Heart left ventricle (tissue), 16 donors: ENCODE measurements around the gene TNNI3. TPM values are rescaled to one million over a fixed set of nuclear protein-coding genes. Genes with fewer than 3 reads are reported as not detected.
A peak's percentile ranks its signal among the peaks of the same experiment; 100 is the strongest.

Experiments
- ATAC-seq, 4 donors: fragments of 200-7000 bp; cut with Tn5 transposase; one replicate each; pipeline ENCODE4 v1.9.1; 2020 to 2022; ENCODE audit warnings: moderate library complexity in 4 of 4, mild to moderate bottlenecking in 3 of 4, moderate number of reproducible peaks in 1 of 4
- DNase-seq, 5 donors: peaks; one replicate each; pipeline ENCODE4 v3.0.0-alpha.2; 2020
- H3K27ac ChIP-seq, 12 donors: fragments of 200-600 bp; sonication (generic) in 4 of 12; one replicate each; pipeline versions ENCODE4 v1.5.0 to v1.8.0; 2016 to 2022; ENCODE audit warnings: mild to moderate bottlenecking in 2 of 12
- H3K27me3 ChIP-seq, 9 donors: fragments of 200-600 bp; sonication (generic) in 2 of 9; one replicate each; pipeline versions ENCODE4 v1.5.1 to v1.8.0; 2016 to 2022; ENCODE audit warnings: mild to moderate bottlenecking in 3 of 9
- H3K36me3 ChIP-seq, 9 donors: fragments of 200-600 bp; sonication (generic) in 2 of 9; one replicate each; pipeline versions ENCODE4 v1.5.0 to v1.8.0; 2018 to 2022; ENCODE audit warnings: mild to moderate bottlenecking in 2 of 9
- H3K4me1 ChIP-seq, 12 donors: fragments of 200-600 bp; sonication (generic) in 4 of 12; one replicate each; pipeline versions ENCODE4 v1.5.0 to v1.8.0; 2016 to 2022; ENCODE audit warnings: mild to moderate bottlenecking in 3 of 12
- H3K4me3 ChIP-seq, 12 donors: fragments of 200-600 bp; sonication (generic) in 4 of 12; one replicate each; pipeline versions ENCODE4 v1.5.0 to v1.8.0; 2017 to 2022; ENCODE audit warnings: mild to moderate bottlenecking in 9 of 12, moderate library complexity in 4 of 12
- H3K9me3 ChIP-seq, 12 donors: fragments of 200-600 bp; sonication (generic) in 4 of 12; one replicate each; pipeline versions ENCODE4 v1.5.0 to v1.8.0; 2016 to 2022; ENCODE audit warnings: mild to moderate bottlenecking in 1 of 12
- POLR2A ChIP-seq, 2 donors: fragments of 450-650 bp; IDR thresholded peaks; one replicate each; pipeline ENCODE4 v1.6.1; 2017; ENCODE audit warnings: antibody characterized with exemption in 2 of 2, mild to moderate bottlenecking in 2 of 2, moderate library complexity in 2 of 2
- WGBS, 4 donors: extraction: QIAGEN DNeasy Blood & Tissue Kit in 2 of 4; methylation state at CpG; one replicate each; pipeline versions ENCODE4 v1.1.5 to v1.1.7; 2013 to 2018; 5-methylcytosine and 5-hydroxymethylcytosine counted together
- intact Hi-C, 10 donors: fragments of 100-400 bp; cut with DNase I; formaldehyde crosslinking; loops; one replicate each; pipeline versions ENCODE4 v1.11.1 to v1.14.2; 2022
- polyA plus RNA-seq, 2 donors: library from polyadenylated mRNA; stranded (reverse); fragments of 200-250 nt; gene quantifications; one replicate each; pipeline ENCODE4 v1.2.3, GENCODE V29; 2013
- total RNA-seq, 9 donors: library from RNA; depleted of rRNA in 2 of 9; stranded (reverse); fragments of >200 nt in 2 of 9; fragmentation: NEBNext Ultra II Directional in 3 of 9; extraction: Animal tissue kit (Norgen Biotek cat#: 25700) in 3 of 9; gene quantifications; one replicate each; pipeline versions ENCODE4 v1.1.0 to v1.2.4, GENCODE V29; 2016 to 2023
- TF ChIP-seq, protein P1 (sequence below), 12 donors: fragments of 200-600 bp; sonication (generic) in 4 of 12; IDR thresholded peaks; one replicate each; pipeline versions ENCODE4 v1.5.0 to v1.8.0; 2018 to 2022; ENCODE audit warnings: antibody characterized with exemption in 12 of 12, mild to moderate bottlenecking in 5 of 12
- donor health status: ischemic (EF 13 %, LVEDD 7.1; RV severe dilation, severe dysfunction).
- donor health status: healthy with polysubstance abuse.
- donor health status: DM: no; HTN: yes; CAD: no.
- donor health status: DM: no; HTN: no; CAD: no.
- donor health status: ischemic (EF 25% LVEDD 6.9; RV normal size, moderate dysfunction).
- donor health status: ischemic (EF 25% LVEDD 5.7; RV mildly dilated, moderate dysfunction).
- donor health status: healthy.
- donor health status: DM: yes; HTN: yes; CAD: no.
- donor health status: ischemic (EF 35%, LVEDD 5.7; RV mildly dilated, moderate dysfunction).
- donor health status: nonischemic (EF 11% LVEDD 7.7; RV severe dilation, severe dysfunction).
- donor health status: DM: yes; HTN: yes; CAD: no.
- donor health status: PGD.
- donor health status: ischemic (EF 29% LVEDD 5.4; RV normal size, mild dysfunction).
- donor health status: nonischemic (EF 23%, LVEDD 6.1; RV moderate dilation, normal function).

Gene TNNI3
- total and polyA plus RNA-seq, 11 donors = 1,912 to 34,502 (median 9,662) TPM

DNA sequence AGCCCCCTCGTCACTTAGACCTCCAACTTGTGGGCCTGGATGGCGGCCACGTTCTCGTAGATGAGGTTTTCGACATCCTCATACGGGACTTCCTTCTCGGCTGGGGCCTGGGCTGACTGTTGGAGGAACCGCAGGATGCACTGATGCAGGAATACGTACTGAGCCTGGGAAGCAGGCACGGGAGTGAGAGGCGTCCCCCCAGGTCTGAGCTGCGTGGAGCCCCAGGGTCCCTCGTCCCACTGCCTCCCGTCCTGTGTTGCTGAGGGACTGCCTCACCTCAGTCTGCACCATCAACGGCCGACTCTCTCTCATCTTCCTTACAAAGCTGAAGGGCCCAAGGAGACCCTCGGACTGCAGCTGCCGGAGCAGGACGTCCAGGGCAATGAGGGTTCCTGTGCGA is 24.2 kb upstream of the TNNI3 start:
- no peak overlapping the region for H3K4me3 ChIP-seq
- no peak for TF ChIP-seq POLR2A (IDR thresholded peaks at IDR 0.05)
- TF ChIP-seq, protein P1, sequence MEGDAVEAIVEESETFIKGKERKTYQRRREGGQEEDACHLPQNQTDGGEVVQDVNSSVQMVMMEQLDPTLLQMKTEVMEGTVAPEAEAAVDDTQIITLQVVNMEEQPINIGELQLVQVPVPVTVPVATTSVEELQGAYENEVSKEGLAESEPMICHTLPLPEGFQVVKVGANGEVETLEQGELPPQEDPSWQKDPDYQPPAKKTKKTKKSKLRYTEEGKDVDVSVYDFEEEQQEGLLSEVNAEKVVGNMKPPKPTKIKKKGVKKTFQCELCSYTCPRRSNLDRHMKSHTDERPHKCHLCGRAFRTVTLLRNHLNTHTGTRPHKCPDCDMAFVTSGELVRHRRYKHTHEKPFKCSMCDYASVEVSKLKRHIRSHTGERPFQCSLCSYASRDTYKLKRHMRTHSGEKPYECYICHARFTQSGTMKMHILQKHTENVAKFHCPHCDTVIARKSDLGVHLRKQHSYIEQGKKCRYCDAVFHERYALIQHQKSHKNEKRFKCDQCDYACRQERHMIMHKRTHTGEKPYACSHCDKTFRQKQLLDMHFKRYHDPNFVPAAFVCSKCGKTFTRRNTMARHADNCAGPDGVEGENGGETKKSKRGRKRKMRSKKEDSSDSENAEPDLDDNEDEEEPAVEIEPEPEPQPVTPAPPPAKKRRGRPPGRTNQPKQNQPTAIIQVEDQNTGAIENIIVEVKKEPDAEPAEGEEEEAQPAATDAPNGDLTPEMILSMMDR (IDR thresholded peaks at IDR 0.05) = no peak
- no peak overlapping the region for H3K27ac ChIP-seq
- H3K36me3 ChIP-seq = no peaks in the 10 kb centered on the region
- intact Hi-C loops = no loop called here
- 72 to 81% (median 74%) methylated on average over 20 of the region's 20 CpGs for WGBS, 4 donors
- ATAC-seq (no peak), DNase-seq (peak in 1 of 5 donors; percentile 7)
- peaks cover 0 to 19% (median 13%) of the 10 kb centered on the region in 12 donors for H3K4me1 ChIP-seq
- H3K9me3 ChIP-seq = no peaks in the 10 kb centered on the region
- peaks cover 13 to 71% (median 49%) of the 10 kb centered on the region in 9 donors for H3K27me3 ChIP-seq

DNA sequence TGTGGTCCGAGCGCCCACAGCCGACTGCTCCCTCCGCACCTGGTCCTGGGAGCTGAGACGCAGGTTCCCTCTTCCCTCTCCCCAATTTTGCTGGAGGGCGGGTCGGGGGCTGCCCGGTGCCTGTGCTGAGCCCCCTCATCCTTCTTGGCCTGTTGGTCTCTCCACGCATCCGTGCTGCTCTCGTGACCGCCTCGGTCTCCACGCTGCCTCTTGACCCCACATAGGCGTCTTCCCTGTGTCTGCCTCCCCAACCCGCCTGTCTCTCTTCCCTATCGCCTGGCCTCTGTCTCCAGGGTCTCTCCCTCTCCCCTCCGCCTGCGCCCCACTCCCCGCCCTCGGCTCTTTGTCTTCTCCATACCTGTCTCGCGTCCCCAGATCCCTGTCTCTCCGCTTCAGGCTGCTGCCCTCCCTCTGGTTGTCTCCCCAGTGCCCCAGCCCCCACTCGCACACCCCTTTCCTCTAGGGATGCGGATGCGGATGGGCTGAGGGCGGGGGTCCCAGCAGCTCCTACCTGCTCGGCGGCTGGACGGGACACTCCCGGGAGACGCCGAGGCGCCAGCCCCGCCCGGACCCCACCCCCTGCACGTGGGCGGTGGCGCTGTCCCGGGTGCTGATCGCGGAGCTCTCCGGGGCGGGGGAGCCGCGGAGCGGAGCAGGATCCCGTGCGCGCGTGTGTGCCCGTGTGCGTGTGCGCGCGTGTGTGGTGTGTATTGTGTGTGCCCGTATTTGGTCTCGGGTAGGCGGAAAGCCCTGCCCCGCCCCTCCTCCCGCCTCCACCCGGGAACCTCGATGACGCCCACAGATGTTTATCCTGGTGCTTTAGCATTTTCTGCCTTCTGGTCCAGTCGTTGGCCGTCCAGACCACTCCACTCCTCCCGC is 22.3 kb upstream of the TNNI3 start, which contains the start of gene SYT5:
SYT5 (minus strand) TSS at position 684 of the 879 bp plus-strand sequence. CDS start 1,248 bp downstream, outside the sequence.
- DNase-seq (peak in 3 of 5 donors; percentile 36 to 73 (median 43)), ATAC-seq (peak; percentile 72 to 93 (median 87))
- intact Hi-C loops = no loop called here
- Histone ChIP-seq H3K27me3 (peaks cover 29 to 90% (median 65%) of the 10 kb centered on the region in 9 donors), H3K9me3 (no peaks in the 10 kb centered on the region), H3K36me3 (no peaks in the 10 kb centered on the region), H3K4me3 (peak within 1 kb of the TSS in 10 of 12 donors; percentile 1 to 53 (median 38)), H3K4me1 (peaks cover 0 to 21% (median 13%) of the 10 kb centered on the region in 12 donors), H3K27ac (no peak within 1 kb of the TSS)
- WGBS, 4 donors = 1 to 2% (median 2%) methylated on average over 47 to 68 of the region's 68 CpGs
- no peak for TF ChIP-seq POLR2A (IDR thresholded peaks at IDR 0.05)
- TF ChIP-seq, protein P1 (IDR thresholded peaks at IDR 0.05) = no peak

DNA sequence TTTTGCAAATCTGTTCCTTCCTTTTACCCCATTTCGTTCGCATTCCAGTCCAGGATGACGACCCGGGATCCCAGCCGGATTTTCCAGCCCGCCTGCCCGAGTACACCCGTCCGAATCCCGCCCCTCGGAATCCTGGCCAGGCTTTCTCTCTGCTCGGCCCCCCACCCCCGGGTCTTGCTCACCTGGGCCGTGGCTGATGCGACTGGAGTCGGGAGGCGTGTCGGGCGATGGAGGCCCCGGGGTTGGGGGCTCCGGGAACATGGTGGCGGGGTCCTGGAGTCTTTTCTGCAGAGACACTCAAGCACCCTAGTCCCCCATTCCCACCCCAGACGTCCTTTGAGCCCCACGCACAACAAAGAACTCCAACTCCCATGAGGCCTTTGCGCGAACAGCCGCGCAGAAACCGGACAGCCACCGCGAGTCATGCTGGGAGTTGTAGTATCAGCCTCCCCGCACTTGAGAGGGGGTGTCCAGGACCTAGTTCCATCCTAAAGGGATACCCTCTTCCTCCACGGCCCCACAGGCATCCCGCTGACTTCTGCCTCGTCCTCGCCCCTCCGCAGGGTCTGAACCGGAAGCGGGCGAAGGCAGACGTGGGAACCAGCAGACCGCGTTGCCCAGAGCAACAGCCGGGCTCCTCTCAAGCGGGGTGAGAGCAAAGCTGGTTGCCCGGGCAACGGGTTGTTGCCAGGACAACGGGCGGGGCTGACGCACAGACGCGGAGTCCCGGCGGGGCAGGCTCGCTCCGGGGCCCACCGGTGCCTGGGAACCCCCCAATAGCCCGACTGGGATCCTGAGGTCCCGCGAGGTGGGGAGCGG is 21.5 kb upstream of the TNNI3 start:
- DNase-seq = peak; percentile 50 to 77 (median 63)
- Histone ChIP-seq H3K27ac (no peak overlapping the region), H3K36me3 (no peaks in the 10 kb centered on the region), H3K4me1 (peaks cover 0 to 23% (median 13%) of the 10 kb centered on the region in 12 donors), H3K9me3 (no peaks in the 10 kb centered on the region), H3K27me3 (peaks cover 35 to 99% (median 74%) of the 10 kb centered on the region in 9 donors), H3K4me3 (peak overlapping the region in 10 of 12 donors; percentile 1 to 53 (median 38))
- ATAC-seq = peak; percentile 25 to 77 (median 69)
- intact Hi-C loops = no loop called here
- 4 to 6% (median 5%) methylated on average over 35 to 61 of the region's 61 CpGs for WGBS, 4 donors
- no peak for TF ChIP-seq POLR2A (IDR thresholded peaks at IDR 0.05)
- TF ChIP-seq, protein P1 (IDR thresholded peaks at IDR 0.05) = no peak
